Karpas-422 (cell line): ENCODE results near the gene SGCG. TPM values are rescaled to one million over a fixed set of nuclear protein-coding genes. Genes with fewer than 3 reads are reported as not detected.

ENCODE experiments used
- DNase-seq: peaks from one replicate; pipeline ENCODE4 v3.0.0-alpha.2; 2015
- H2AFZ ChIP-seq: fragments of 200-600 bp; sonication (generic); 2 replicates; pipeline ENCODE4 v1.6.1; 2014; ENCODE audit warnings: antibody characterized with exemption, low read length, mixed read lengths
- H3K27ac ChIP-seq: fragments of 200-600 bp; sonication (generic); 2 replicates; pipeline ENCODE4 v1.5.1; 2014; ENCODE audit warnings: mild to moderate bottlenecking, low read length, moderate library complexity
- H3K27me3 ChIP-seq: fragments of 200-600 bp; sonication (generic); 2 replicates; pipeline ENCODE4 v1.6.1; 2014; ENCODE audit warnings: low read length, mixed read lengths
- H3K36me3 ChIP-seq: fragments of 200-600 bp; sonication (generic); 2 replicates; pipeline ENCODE4 v1.6.1; 2014; ENCODE audit warnings: low read length, mixed read lengths; ENCODE audit not compliant: insufficient read depth
- H3K4me1 ChIP-seq: fragments of 200-600 bp; sonication (generic); 2 replicates; pipeline ENCODE4 v1.6.1; 2014; ENCODE audit warnings: mild to moderate bottlenecking, low read length, mixed read lengths
- H3K4me2 ChIP-seq: fragments of 200-600 bp; sonication (generic); 2 replicates; pipeline ENCODE4 v1.6.1; 2014; ENCODE audit warnings: low read length, low read depth, mild to moderate bottlenecking; ENCODE audit not compliant: poor library complexity, severe bottlenecking
- H3K4me3 ChIP-seq: fragments of 200-600 bp; sonication (generic); 2 replicates; pipeline ENCODE4 v1.5.1; 2014; ENCODE audit warnings: mild to moderate bottlenecking, antibody characterized with exemption, low read length, mixed read lengths
- H3K79me2 ChIP-seq: fragments of 200-600 bp; sonication (generic); 2 replicates; pipeline ENCODE4 v1.6.1; 2014; ENCODE audit warnings: mild to moderate bottlenecking, low read length, mixed read lengths
- H3K9ac ChIP-seq: fragments of 200-600 bp; sonication (generic); 2 replicates; pipeline ENCODE4 v1.6.0; 2014; ENCODE audit warnings: low read length
- H3K9me2 ChIP-seq: fragments of 200-600 bp; sonication (generic), shearing (Covaris generic); replicated peaks from 2 replicates; pipeline ENCODE4 v1.6.0; 2014; ENCODE audit warnings: mild to moderate bottlenecking, low read length, moderate library complexity; ENCODE audit not compliant: insufficient read depth
- H3K9me3 ChIP-seq: fragments of 300-700, 200-600 bp; sonication (generic); 2 replicates; pipeline ENCODE4 v1.6.1; 2014; ENCODE audit warnings: low read length, mixed read lengths
- H4K20me1 ChIP-seq: fragments of 200-600 bp; sonication (generic); 2 replicates; pipeline ENCODE4 v1.6.1; 2014; ENCODE audit warnings: mild to moderate bottlenecking, antibody characterized with exemption, low read length, low read depth; ENCODE audit not compliant: insufficient read depth
- total RNA-seq: library from RNA; depleted of rRNA; stranded (reverse); fragments of >200 nt; shearing (Covaris generic); gene quantifications from 2 replicates; pipeline ENCODE4 v1.2.3, GENCODE V29; 2014; ENCODE audit warnings: low replicate concordance

The SGCG gene
- total RNA-seq, 1 experiment from 2014 or later, result not detected

DNA sequence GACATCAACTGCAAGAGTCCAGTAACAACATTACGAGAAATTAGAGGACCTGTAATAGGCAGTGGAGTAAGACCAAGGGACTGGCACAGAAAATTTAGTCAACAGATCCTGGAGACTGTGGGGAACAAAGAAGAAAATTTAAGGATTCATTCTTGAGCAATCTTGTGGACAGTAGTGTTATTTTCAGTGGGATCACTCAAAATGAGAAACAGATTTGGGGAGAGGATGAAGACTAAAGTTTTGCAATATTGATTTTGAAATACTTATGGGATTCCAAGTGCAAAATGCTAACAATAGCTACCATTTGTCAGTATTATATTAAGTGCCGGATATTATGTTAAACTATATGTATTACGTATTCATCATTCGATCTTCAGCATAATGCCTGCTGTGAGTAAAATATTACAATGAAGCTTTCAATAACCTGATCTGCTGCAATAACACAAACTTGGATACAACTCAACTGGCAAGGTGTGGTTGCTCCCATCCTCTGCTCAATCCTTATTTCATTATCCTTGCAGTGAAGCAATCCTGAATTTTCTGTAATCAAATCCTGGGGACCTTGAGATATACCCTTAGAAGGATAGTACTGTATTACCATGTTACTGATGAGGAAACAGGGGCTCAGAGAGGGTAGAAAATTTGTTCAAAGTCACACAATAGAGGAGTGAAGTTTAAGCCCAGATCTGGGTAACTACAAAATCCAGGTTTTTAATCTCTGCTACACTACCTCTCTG is 168.6 kb downstream of the SGCG start:
- Histone ChIP-seq H3K9me3 (no peaks in the 10 kb centered on the region), H3K79me2 (peaks cover 37% of the 10 kb centered on the region), H3K4me3 (no peak overlapping the region), H3K36me3 (peaks cover 15% of the 10 kb centered on the region; the same call in 1 of the 2 replicates), H3K27me3 (no peaks in the 10 kb centered on the region), H3K4me2 (no peak overlapping the region), H3K9me2 (no peaks in the 10 kb centered on the region), H4K20me1 (no peaks in the 10 kb centered on the region), H2AFZ (no peak overlapping the region), H3K4me1 (peaks cover 15% of the 10 kb centered on the region), H3K27ac (no peak overlapping the region), H3K9ac (no peak overlapping the region)
- no peak for DNase-seq

DNA sequence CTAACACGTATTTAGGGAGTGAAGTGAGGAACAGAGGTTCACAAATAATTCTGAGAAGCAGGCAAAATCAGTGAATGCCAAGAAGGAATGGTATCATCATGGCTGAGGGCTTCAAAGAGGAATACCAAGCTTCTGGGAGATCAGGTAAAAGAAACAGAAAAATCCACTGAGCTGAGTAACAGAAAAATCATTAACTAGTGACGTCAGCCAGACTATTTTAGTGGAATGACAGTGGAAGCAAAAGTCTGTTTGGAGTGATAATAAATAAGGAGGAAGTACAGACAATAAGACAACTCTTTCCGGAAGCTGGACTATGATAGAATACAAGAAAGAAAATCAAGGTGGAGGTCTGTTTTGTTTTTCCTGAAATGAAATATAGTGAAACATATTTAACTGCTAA is 169.2 kb downstream of the SGCG start:
- no peak overlapping the region for H2AFZ ChIP-seq
- DNase-seq, result no peak
- H3K4me1 ChIP-seq, result peaks cover 13% of the 10 kb centered on the region
- H3K4me2 ChIP-seq, result no peak overlapping the region
- no peaks in the 10 kb centered on the region for H3K9me3 ChIP-seq
- H3K9me2 ChIP-seq, result no peaks in the 10 kb centered on the region
- no peak overlapping the region for H3K4me3 ChIP-seq
- H3K36me3 ChIP-seq, result peaks cover 17% of the 10 kb centered on the region; the same call in 1 of the 2 replicates
- H3K27me3 ChIP-seq, result no peaks in the 10 kb centered on the region
- no peak overlapping the region for H3K9ac ChIP-seq
- peaks cover 37% of the 10 kb centered on the region for H3K79me2 ChIP-seq
- no peaks in the 10 kb centered on the region for H4K20me1 ChIP-seq
- H3K27ac ChIP-seq, result no peak overlapping the region

DNA sequence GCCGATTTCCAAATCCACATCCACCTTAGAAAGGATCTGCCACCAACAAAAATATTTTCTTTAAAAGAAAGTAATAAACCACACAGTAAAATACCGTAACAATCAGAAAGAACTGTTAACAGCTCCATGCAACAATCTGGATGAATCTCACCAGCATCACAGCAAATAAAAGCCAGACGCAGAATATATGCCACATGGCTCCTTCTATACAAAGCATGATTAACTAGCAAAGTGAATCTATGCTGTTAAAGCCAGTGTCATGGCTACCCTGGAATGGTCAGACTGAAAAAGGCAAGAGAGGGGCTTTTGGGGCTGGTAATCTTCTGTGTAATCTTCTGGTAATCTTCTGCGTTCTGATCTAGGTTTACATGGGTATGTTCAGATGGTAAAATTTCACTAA is 171.4 kb downstream of the SGCG start:
- Histone ChIP-seq H3K79me2 (peaks cover 32% of the 10 kb centered on the region), H3K4me1 (peaks cover 8% of the 10 kb centered on the region), H2AFZ (no peak overlapping the region), H3K27ac (no peak overlapping the region), H3K9me3 (no peaks in the 10 kb centered on the region), H3K27me3 (no peaks in the 10 kb centered on the region), H3K9me2 (no peaks in the 10 kb centered on the region), H3K9ac (no peak overlapping the region), H3K4me2 (no peak overlapping the region), H3K4me3 (no peak overlapping the region), H3K36me3 (peaks cover 25% of the 10 kb centered on the region; the same call in 1 of the 2 replicates), H4K20me1 (no peaks in the 10 kb centered on the region)
- DNase-seq, result no peak

DNA sequence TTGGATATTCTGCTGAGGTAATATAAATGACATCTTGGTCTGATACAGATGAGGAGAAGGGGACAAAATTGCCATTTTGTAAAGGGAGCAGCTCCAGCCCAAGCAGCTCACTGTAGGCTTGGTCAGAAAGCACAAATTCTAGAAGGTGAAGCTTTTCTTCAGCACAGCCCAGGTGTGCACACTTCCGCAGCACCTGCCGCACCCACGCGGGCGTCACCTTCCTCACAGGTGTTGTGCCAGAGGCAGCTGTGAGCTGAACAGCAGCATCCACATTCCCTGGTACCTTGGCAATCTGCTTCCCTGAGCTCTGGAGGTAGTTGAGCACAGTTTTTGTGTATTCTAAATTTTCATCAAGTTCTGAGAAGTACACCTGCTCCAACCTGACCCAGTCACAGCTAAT is 173.7 kb downstream of the SGCG start:
- Histone ChIP-seq H4K20me1 (no peaks in the 10 kb centered on the region), H3K79me2 (peaks cover 21% of the 10 kb centered on the region), H3K27me3 (no peaks in the 10 kb centered on the region), H3K27ac (no peak overlapping the region), H2AFZ (no peak overlapping the region), H3K4me3 (no peak overlapping the region), H3K4me2 (no peak overlapping the region), H3K4me1 (peaks cover 8% of the 10 kb centered on the region), H3K36me3 (peaks cover 33% of the 10 kb centered on the region; the same call in 1 of the 2 replicates), H3K9ac (no peak overlapping the region), H3K9me3 (no peaks in the 10 kb centered on the region), H3K9me2 (no peaks in the 10 kb centered on the region)
- no peak for DNase-seq

DNA sequence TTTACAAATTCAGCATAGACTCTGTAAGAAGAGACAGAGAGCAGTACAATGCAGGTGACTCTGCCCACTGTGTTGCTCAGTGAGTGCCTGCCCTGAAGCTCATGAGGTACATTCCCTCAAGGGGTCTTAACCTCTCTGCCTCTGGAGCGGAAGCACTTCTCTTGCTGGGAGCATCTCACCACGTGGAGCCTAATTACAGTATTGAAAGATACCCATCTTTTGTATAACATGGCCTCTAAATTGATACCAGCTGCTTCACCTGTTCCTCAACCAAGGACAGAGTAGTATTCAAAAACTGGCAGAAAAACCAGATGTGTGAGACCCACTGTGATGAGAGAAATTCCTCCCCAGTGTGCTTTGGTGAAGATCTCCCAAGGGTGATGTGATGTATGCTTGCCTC is 175.6 kb downstream of the SGCG start:
- H3K9me2 ChIP-seq, result no peaks in the 10 kb centered on the region
- H3K4me3 ChIP-seq, result no peak overlapping the region
- no peak overlapping the region for H3K9ac ChIP-seq
- DNase-seq, result no peak
- H3K27ac ChIP-seq, result no peak overlapping the region
- no peak overlapping the region for H2AFZ ChIP-seq
- H3K4me1 ChIP-seq, result peaks cover 8% of the 10 kb centered on the region
- H3K9me3 ChIP-seq, result no peaks in the 10 kb centered on the region
- no peaks in the 10 kb centered on the region for H3K27me3 ChIP-seq
- H3K36me3 ChIP-seq, result peaks cover 36% of the 10 kb centered on the region; the same call in 1 of the 2 replicates
- H3K79me2 ChIP-seq, result peaks cover 12% of the 10 kb centered on the region
- no peaks in the 10 kb centered on the region for H4K20me1 ChIP-seq
- no peak overlapping the region for H3K4me2 ChIP-seq

DNA sequence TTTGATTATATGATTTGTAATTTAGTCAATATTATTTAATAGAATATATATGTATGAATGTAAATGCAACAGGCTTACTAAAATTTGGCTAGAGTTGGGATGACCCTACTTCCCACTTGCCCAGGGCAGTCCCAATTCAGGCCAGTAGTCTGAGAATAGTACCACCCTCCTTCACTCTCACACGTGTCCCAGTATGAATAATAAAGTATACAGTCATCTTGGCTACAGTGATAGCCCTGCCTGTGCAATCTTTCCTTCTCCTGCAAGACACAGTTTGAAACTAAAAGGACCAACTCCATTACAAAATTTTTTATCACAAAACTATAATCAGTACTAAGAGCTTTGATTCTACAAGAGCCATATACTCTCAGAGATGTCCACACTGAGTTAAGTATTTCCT is 176.6 kb downstream of the SGCG start:
- DNase-seq, result no peak
- Histone ChIP-seq H3K27ac (no peak overlapping the region), H2AFZ (no peak overlapping the region), H3K4me2 (no peak overlapping the region), H3K27me3 (no peaks in the 10 kb centered on the region), H4K20me1 (no peaks in the 10 kb centered on the region), H3K79me2 (peaks cover 8% of the 10 kb centered on the region; the same call in 1 of the 2 replicates), H3K4me3 (no peak overlapping the region), H3K9me2 (no peaks in the 10 kb centered on the region), H3K4me1 (peaks cover 8% of the 10 kb centered on the region), H3K9me3 (no peaks in the 10 kb centered on the region), H3K36me3 (peaks cover 27% of the 10 kb centered on the region; the same call in 1 of the 2 replicates), H3K9ac (no peak overlapping the region)

DNA sequence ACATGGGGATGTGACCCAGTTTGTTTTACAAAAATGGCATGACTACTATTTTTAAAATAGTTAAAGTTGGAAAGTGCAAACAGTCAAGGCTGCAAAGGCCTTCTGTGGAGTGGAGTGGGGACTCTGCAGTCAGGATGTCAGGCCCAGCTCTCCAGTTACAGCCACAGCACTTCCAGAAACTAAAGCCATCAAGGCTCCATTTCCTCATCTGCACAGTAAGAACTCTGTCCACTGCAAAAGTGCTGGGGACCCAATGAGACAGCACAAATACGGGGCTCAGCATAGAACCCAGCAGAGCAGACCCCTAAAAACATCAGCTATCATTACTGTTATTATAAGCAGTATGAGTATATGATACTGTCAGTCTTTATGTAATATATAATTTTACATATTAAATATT is 179.1 kb downstream of the SGCG start:
- no peaks in the 10 kb centered on the region for H3K4me1 ChIP-seq
- no peaks in the 10 kb centered on the region for H3K9me3 ChIP-seq
- no peaks in the 10 kb centered on the region for H3K27me3 ChIP-seq
- no peaks in the 10 kb centered on the region for H3K79me2 ChIP-seq
- H3K27ac ChIP-seq, result no peak overlapping the region
- H3K36me3 ChIP-seq, result peaks cover 37% of the 10 kb centered on the region
- no peak overlapping the region for H3K4me2 ChIP-seq
- H3K4me3 ChIP-seq, result no peak overlapping the region
- no peak overlapping the region for H3K9ac ChIP-seq
- no peaks in the 10 kb centered on the region for H4K20me1 ChIP-seq
- no peaks in the 10 kb centered on the region for H3K9me2 ChIP-seq
- no peak for DNase-seq
- no peak overlapping the region for H2AFZ ChIP-seq

DNA sequence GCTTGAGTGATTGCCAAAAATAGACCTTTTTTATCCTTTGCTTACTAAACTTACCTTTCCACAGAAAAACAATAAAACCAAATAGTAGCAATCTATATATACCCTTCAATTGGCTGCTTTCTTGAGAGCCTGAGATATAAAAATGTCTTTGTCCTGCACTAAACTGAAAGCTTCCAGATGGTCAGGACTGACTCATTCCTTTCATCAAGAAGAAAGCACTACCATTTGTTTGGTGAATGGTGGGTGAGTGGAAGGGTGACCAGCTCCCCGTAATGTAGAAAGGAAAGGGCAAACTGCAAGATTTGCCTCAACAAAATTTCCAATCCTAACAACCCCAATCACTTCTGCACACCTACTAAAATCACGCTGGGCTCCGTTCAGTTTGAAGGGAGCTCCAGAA is 184.9 kb downstream of the SGCG start:
- Histone ChIP-seq H3K4me2 (no peak overlapping the region), H3K4me3 (no peak overlapping the region), H3K4me1 (no peaks in the 10 kb centered on the region), H3K9ac (no peak overlapping the region), H4K20me1 (no peaks in the 10 kb centered on the region), H3K27me3 (no peaks in the 10 kb centered on the region), H3K9me2 (no peaks in the 10 kb centered on the region), H3K9me3 (no peaks in the 10 kb centered on the region), H3K27ac (no peak overlapping the region), H3K36me3 (peaks cover 45% of the 10 kb centered on the region), H2AFZ (no peak overlapping the region), H3K79me2 (no peaks in the 10 kb centered on the region)
- DNase-seq, result no peak
